Stimulated activated naive CD8-positive, alpha-beta T cell treated with anti-CD3 and anti-CD28 coated beads, Interleukin-15, Interleukin-2, amounts not matched to agents 100 U/mL and 50 U/mL, for 24 hours (primary cell): ENCODE measurements around the gene NKD2.

ENCODE experiments used
- ATAC-seq: fragments of 150-1000 bp; cut with Tn5 transposase; one replicate; pipeline ENCODE4 v1.10.0; 2021
- DNase-seq: peaks from one replicate; pipeline ENCODE4 v3.0.0; 2021

Gene NKD2

GRCh38 chr5:1031306-1031959 is 22.8 kb downstream of the NKD2 start:
- ATAC-seq (no peak), DNase-seq (no peak)

- no peak for ATAC-seq
- no peak for DNase-seq
These were observed 23.4 kb downstream of the NKD2 start for GRCh38 chr5:1032011-1032410.

DNA sequence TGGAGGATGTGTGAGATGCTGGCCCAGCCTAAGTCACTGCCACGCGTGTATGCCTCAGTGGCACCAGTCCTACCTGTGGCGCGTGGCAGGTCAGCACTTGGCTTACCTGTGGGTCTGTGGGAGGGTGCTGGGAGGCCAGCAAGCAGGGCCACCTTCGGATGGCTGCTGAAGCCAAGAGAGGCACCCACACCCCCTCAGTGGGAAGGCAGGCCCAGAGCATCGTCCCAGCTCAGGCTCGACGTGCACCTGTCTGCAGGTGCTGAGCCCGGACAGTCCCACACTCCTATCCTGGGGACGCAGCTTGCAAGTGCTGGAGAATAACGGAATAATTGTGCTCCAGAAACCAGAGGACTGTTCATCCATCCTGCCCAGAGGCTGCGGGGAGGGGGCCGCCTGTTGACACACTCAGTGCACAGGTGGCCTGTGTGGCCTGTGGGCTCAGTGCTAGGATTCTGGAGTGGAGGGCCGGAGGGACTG is 24.0 kb downstream of the NKD2 start:
- ATAC-seq (no peak), DNase-seq (no peak)

GRCh38 chr5:1033178-1033577 is 24.6 kb downstream of the NKD2 start:
- no peak for ATAC-seq
- DNase-seq: no peak

DNA sequence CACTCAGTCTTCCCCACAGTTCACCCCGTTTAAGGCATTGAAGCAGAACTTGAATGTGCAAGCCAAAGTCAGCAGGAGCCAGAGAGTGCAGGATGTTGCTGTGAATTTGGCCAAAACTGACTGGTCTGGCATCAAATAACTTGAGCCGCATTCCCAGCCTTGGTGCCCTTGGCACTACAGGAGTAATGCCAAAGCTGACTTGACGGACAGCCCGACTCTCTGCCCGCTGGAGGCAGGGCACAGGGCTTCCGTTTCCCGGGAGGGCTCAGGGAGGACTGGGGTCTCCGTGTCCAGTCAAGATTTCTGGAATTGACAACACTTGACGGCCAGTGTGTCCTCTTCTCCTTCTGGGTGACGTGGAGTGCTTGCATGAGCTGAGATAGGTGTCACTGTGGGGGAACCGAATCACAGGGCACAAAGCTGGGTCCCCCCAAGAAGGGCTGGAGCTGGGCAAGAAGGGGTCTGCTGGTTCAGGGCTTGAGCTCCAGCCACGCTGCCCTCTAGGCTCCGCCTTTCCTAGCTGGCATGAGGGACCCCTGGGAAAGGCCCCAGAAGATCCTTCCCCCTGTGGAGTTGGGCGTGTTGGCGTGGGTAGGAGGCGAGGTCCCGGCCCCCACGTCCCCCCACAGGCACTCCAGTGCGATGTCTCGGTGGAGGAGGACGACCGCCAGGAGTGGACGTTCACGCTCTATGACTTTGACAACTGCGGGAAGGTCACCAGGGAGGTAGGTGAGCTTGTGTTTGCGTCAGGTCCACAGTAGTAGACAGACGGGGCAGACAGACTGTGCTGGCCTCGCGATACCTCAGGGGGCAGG is 25.2 kb downstream of the NKD2 start:
- DNase-seq (no peak), ATAC-seq (no peak)

DNA sequence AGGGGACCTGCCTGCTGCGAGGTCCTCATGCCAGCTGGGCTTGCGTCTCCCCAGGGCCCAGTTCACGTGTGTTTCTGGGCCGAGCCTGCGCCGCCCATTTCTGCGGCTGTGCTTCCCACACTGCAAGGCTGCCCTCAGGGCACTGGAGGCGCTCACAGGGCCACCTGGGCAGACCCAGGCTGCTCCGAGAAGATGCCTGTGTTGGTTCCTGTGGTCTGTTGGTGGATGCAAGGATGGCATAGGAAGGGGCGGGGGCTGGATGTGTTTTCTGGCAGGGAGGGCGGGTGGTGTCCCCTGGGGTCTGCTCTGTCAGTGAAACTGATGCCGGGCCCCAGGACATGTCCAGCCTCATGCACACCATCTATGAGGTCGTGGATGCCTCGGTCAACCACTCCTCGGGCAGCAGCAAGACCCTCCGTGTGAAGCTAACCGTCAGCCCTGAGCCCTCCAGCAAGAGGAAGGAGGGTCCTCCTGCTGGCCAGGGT is 25.9 kb downstream of the NKD2 start:
- no peak for ATAC-seq
- DNase-seq: no peak

DNA sequence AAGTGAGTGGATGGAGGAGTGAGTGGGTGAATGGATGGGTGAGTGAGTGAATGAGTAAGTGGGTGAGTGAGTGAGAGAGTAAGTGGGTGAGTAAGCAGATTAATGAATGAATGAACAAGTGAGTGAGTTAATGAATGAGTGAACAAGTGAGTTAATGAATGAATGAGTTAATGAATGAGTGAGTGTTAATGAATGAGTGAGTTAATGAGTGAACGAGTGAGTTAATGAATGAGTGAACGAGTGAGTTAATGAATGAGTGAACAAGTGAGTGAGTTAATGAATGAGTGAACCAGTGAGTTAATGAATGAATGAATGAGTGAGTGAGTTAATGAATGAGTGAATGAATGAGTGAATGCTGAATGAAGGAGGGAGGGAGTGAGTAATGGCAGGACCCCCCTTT is 26.4 kb downstream of the NKD2 start:
- DNase-seq (no peak), ATAC-seq (no peak)

DNA sequence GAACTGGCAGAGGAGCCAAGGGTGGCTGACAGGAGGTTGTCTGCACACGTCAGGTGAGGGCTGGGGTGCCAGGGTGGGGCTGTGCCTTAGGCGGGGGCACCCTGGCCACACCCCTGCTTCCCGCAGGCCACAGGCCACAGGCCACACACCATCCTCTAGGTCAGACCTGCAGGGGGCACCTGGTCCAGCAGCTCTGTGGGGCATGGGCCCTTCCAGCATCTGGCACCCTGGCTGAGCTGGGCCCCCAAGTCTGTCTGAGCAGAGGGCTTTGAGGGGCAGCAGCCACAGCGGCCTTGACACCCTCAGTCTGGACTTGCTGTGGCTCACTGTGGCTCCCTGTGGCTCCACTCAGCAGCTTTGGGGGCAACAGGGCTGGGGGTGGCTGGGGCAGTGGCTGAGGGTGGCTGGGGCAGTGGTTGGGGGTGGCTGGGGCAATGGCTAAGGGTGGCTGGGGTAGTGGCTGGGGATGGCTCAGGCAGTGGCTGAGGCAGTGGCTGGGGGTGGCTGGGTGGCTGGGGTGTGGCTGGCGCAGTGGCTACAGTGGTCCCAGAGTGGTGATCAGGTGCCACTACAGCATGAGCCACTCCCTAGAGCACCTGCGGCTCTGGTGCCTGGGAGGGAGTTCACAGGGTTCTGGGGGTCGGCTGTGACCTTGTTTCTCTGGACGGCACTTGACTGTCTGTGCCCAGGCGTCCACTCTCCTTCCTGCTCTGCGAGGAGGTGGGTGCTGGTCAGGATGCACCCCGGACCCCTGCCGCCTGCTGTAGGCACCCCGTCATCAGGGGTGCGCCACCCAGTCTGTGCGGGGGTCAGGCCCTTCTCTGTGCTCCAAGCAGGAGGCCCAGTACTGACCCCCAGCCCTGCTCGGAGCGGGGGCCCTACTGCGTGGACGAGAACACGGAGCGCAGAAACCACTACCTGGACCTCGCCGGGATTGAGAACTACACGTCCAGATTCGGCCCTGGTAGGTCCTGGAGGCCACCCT is 27.1 kb downstream of the NKD2 start:
- ATAC-seq (no peak), DNase-seq (no peak)

- ATAC-seq (no peak), DNase-seq (no peak)
These were observed 28.0 kb downstream of the NKD2 start for GRCh38 chr5:1036504-1037122.

GRCh38 chr5:1037123-1037670 is 28.6 kb downstream of the NKD2 start:
- no peak for DNase-seq
- ATAC-seq: no peak

- no peak for ATAC-seq
- no peak for DNase-seq
These were observed 29.2 kb downstream of the NKD2 start for GRCh38 chr5:1037671-1038416.

GRCh38 chr5:1038417-1039209 is 30.0 kb downstream of the NKD2 start:
- no peak for DNase-seq
- ATAC-seq: no peak

DNA sequence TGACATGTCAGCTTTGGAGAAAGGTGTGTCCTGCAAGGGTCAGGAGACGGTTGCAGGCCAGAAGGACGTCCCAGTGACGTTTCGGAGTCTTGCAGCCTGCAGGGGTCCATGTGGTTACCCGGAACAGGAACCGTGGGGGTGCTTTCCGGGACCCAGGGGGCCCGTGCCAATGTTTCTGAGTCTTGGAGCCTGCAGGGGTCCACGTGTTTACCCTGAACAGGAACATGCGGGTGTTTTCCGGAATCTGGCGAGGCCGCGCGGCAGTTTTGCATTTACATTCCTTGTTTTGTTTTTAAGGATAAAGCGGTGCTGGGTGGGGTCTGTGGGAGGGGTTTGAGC is 30.6 kb downstream of the NKD2 start:
- DNase-seq (no peak), ATAC-seq (no peak)

DNA sequence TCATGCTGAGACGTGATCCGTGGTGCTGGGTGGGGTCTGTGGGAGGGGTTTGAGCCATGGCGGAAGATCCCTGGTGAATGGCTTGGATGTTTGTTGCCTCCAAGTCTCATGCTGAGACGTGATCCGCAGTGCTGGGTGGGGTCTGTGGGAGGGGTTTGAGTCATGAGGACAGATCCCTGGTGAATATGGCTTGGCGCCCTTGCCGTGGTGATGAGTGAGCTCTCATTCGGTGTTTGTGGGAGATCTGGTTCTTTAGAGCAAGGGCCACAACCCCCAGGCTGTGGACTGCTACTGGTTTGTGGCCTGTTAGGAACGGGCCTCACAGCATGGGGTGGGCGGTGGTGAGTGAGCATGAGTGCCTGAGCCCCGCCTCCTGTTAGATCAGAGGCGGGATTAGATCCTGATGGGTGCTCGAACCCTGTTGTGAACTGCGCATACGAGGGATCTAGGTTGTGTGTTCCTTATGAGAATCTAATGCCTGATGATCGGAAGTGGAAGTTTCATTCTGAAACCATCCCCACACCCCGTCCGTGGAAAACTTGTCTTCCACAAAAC is 31.2 kb downstream of the NKD2 start:
- ATAC-seq (no peak), DNase-seq (no peak)

DNA sequence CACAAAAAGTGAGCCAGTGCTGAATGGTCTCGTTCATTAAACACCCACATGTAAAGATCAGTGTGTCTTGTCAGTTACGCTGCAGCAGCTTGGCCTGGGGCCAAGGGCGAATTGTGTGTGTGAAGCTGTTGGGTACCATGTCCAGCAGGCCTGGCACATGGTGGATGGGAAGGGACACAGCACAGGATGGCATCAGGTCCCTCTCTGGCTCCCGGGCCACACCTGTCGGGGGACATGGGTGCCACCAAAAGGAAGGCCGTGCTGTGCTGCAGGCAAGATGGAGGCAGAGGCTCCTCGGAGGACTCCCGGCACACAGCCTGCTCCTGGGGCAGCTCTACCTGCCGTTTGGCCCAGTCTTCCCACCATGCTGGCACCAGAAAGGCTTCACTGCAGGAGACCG is 32.0 kb downstream of the NKD2 start:
- DNase-seq (no peak), ATAC-seq (no peak)

- DNase-seq: no peak
- peak; percentile 22 for ATAC-seq
These were observed 32.9 kb downstream of the NKD2 start for GRCh38 chr5:1041225-1042143.

DNA sequence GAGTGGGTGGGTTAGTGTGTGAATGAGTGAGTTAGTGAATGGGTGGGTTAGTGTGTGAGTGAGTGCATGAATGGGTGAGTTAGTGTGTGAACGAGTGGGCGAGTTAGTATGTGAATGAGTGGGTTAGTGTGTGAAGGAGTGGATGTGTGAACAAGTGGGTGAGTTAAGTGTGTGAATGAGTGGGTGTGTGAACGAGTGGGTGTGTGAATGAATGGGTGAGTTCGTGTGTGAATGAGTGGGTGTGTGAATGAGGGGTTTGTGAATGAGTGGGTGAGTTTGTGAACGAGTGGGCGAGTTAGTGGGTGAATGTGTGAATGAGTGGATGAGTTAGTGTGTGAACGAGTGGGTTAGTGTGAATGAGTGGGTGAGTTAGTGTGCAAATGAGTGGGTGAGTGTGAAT is 34.0 kb downstream of the NKD2 start:
- no peak for DNase-seq
- no peak for ATAC-seq

- DNase-seq (no peak), ATAC-seq (no peak)
These were observed 34.7 kb downstream of the NKD2 start for GRCh38 chr5:1043327-1043726.

DNA sequence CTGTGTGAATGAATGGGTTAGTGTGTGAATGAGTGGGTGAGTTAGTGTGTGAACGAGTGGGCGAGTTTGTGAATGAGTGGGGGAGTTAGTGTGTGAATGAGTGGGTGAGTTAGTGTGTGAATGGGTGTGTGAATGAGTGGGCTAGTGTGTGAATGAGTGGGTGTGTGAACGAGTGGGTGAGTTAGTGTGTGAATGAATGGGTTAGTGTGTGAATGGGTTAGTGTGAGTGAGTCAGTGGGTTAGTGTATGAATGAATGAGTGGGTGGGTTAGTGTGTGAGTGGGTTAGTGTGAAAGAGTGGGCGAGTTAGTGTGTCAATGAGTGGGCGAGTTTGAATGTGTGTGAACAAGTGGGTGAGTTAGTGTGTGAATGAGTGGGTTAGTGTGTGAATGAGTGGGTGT is 35.5 kb downstream of the NKD2 start:
- DNase-seq: no peak
- no peak for ATAC-seq
